ENCODE results near the gene RBMS3. TPM values are rescaled to one million over a fixed set of nuclear protein-coding genes. Genes with fewer than 3 reads are reported as not detected.

Gene RBMS3
- polyA plus RNA-seq, 1 donor = 28.5 TPM

DNA sequence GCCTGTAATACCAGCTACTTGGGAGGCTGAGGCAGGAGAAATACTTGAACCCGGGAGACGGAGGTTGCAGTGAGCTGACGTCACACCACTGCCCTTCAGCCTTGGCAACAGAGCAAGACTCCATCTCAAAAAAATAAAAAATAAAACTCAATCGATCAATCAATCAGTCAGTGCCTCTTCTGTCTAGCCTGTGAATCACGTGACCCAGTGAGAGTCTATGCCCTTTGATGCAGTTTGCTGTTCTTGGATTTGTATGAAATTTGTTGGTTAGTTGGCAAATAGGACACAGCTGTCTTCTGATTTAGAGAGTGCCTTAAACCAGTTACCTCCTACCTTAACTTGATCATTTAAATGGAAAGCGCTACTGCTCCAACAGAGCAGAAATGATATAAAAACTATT lies 3.6 kb upstream of the RBMS3 start:
- DNase-seq (ENCODE audit: low read depth) = no peak

- no peak for DNase-seq (ENCODE audit: low read depth)
These were observed 1.6 kb upstream of the RBMS3 start for GRCh38 chr3:29279286-29279685.

GRCh38 chr3:29279806-29280205 lies 1.1 kb upstream of the RBMS3 start:
- no peak for DNase-seq (ENCODE audit: low read depth)

DNA sequence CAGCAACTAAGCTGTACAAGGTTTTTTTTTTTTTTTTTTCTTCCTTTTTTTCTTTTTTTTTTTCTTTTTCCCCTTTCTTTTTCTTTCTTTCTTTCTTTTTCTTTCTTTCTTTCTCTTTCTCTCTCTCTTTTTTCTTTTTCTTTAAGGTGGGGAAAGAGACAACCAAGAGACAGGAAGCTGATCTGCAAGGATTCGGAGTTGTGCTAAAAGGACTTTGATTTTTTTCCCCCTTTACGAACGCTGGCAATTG lies 148 bp downstream of the RBMS3 start:
- no peak for DNase-seq (ENCODE audit: low read depth)

DNA sequence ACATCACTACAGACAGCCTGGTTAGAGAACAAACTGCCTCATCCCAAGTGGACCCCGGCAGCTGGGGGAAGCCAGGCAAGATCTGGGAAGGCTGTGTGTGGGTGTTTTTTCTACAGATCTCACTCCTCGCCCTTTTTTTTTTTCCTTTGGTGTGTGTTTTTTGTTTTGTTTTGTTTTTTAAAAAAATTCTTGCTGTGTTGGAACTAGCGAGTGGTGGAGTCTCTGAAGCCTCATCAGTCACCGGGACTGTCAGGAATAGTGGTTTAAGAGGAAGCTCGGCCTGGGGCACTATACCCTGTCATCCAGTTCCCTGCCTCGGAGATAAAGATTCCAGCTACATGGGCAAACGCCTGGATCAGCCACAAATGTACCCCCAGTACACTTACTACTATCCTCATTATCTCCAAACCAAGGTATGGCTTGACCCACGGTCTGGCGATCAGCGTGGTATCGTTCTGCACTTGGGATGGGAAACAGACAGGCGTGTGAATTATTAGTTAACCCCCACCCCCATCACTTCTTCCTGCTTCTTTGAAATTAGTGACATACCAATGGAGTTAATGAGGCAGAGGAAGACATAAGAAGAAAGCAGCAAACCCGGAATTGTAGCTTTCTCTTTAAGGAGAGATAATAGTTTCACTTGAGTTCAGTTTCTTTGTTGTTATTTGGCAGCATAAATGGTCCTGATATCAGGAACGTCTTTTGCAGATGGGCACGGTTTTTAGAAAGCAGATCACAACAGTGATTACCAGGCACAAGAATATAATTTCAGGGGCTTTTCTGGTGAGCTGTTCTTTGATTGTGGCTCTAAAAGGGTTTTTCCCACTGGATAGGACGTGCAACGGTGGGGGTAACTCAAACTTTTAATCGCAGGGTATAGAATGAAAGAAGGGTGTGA lies 722 bp downstream of the RBMS3 start:
- DNase-seq (ENCODE audit: low read depth) = no peak

DNA sequence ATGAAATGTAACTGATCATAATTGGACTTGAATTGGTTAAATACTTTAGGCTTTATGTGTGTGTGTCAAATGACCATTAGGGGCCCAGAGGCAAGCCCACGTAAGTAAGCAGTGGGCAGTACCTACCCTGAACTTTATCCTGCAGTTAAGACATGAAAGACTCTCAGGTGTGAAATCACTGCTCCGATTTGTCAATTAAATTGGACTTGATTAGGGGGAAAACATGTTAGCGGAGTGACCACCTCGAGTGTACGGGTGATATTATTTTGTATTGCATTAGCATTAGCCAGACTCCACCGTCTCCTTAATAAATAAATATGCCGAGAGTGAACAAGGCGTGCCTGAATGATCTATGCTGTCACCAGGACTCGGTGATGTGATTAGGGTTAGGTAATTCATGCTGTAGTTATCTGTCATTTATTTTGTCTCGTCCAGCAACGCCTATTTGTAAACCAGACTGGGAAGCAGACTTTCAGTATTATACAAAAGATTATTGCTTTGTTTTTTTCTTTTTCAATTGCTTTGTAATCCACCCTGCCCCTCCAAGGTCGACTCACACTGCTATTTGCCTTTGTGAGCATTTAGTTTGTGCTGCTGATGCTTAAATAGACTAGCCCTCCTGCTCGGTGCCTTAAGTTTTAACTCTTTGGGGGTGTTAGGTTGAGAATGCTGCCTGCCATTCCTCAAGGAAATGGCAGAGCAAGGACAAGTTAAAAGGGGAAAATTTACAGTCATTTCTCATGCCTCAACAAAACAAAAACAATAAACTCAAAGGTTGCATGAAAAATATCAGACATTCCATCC lies 1.8 kb downstream of the RBMS3 start:
- no peak for DNase-seq (ENCODE audit: low read depth)

- no peak for DNase-seq (ENCODE audit: low read depth)
These were observed 2.6 kb downstream of the RBMS3 start for GRCh38 chr3:29283231-29284119.

DNA sequence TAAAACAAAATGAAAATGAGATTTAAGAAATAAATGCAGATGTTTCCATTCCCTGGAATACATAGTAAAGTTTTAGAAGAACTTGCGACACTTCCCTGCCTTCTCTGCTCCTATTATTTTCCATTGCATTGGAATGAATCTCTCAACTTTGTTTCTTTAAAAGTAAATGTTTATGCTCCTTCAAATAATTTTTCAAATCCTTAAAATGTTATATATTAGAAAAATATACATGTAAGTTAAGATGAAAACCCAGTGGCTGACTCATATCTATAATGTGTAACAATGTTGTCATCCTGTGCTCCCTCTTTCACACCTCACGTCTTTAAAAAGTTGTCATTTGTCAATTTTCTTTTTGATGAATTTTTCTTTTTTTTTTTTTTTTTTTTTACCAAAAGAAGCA lies 3.6 kb downstream of the RBMS3 start:
- no peak for DNase-seq (ENCODE audit: low read depth)

- no peak for DNase-seq (ENCODE audit: low read depth)
These were observed 4.7 kb downstream of the RBMS3 start for GRCh38 chr3:29285471-29286071.

DNA sequence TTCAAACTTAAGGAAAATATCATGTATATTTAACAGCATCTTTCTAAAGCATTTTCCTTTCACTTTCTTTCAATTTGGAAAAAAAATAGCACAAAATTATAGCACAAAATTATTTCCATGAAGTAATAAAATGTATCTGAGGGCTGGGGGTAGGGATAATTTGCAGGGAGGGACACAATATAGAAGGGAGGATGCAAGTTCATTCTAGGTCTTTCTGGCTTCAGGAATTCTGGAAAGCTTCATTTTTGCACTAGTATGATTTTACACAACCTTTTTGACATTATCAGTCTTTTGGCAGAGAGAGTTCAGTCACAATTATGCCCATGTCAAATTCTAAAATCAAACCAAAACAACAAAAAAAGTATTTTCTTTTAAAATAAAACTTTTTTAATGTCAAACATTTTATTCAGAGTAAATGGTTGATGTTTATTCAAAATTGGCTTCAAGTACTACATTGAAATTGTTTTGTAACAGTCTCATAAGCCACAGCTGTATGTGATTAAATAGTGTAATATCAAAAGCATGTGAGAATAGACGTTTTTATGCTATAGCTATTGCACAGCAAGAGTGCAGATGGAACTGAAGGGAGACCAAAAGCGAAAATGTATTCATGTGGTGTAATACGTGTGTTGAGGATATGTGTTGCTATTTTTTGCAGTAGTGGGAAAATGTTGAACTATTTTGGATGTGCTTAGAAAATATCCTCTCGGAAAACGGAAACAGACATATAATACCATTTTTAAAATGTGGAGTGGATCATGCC lies 5.8 kb downstream of the RBMS3 start:
- DNase-seq (ENCODE audit: low read depth) = no peak

- no peak for DNase-seq (ENCODE audit: low read depth)
These were observed 9.7 kb downstream of the RBMS3 start for GRCh38 chr3:29290596-29290995.

DNA sequence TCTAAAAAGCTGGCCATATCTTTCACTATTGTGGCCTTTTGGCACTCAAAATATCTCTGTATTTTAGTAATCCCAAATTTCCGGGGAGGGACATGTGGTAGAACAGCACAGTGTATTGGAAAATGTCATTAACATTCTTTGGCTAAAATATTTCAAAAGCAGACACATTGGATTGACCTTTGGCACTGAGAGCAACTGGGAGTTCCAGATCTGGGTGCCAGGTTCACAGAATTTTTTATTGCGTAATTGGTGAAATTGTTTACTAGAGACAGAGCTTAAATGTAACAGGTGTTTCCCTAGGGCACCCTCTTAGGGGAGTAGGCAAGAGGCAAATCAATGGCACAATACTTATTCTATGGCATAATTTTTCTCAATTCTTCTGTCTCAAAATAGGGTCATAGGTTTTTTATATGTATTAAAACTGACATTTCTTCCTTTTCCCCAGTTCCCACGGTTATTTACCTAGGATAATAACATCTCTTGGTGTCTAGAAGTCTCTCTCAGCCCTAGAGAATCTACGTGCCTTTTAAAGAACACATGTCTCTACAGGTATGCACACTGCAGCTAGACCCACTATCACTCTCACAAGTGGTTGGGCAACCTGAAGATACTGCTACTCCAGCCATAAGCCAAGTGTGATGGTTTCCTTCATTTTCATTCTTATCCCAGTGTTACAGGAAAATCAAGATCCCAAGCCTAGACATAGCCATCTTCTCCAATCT lies 10.6 kb downstream of the RBMS3 start:
- DNase-seq (ENCODE audit: low read depth) = no peak

GRCh38 chr3:29291982-29292363 lies 11.1 kb downstream of the RBMS3 start:
- no peak for DNase-seq (ENCODE audit: low read depth)

GRCh38 chr3:29293421-29293820 lies 12.6 kb downstream of the RBMS3 start:
- no peak for DNase-seq (ENCODE audit: low read depth)

- no peak for DNase-seq (ENCODE audit: low read depth)
These were observed 17.1 kb downstream of the RBMS3 start for GRCh38 chr3:29297998-29298397.

- no peak for DNase-seq (ENCODE audit: low read depth)
These were observed 20.6 kb downstream of the RBMS3 start for GRCh38 chr3:29301332-29302019.

DNA sequence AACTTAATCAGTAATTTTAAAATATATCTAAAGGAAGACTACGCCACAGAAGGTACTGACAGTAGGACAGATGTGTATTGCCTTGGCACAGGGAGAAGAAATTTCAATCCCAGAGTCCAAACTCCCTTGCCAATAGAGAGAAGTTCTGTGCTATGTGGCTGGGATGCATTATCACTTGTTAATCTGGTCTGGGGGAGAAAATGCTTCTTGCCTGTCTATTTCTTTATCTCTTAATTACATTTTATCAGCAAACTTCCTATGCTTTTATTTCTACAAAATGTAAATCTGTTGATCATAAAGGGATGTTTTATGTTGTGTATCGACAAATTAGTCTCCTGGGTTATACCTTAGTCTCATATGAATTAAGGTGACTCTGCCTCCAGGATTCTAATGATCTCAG lies 21.7 kb downstream of the RBMS3 start:
- no peak for DNase-seq (ENCODE audit: low read depth)

GRCh38 chr3:29307295-29307694 lies 26.4 kb downstream of the RBMS3 start:
- no peak for DNase-seq (ENCODE audit: low read depth)

GRCh38 chr3:29310865-29311264 lies 30.0 kb downstream of the RBMS3 start:
- DNase-seq (ENCODE audit: low read depth) = no peak

DNA sequence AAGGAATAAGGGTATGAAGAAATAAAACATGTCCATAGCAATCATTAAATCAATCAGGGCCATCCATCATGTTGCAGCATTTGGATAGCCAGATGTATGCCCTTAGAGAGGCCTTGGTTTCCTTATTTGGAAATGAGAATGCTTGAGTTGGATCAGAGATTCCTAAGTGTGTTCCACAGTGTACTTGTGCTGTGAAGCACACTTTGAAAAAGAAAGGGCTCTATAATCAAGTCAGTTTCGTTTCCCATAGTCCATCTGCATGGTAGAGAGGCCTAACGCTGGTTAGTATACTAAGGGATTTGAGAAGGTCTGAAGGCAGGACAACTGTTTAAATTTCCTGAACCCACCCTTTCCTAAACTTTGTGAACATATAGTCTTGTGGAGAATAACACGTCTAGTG lies 30.9 kb downstream of the RBMS3 start:
- DNase-seq (ENCODE audit: low read depth) = no peak
